ENCODE results near the gene PJVK.
A peak's percentile ranks its signal among the peaks of the same experiment; 100 is the strongest.

Gene PJVK

GRCh38 chr2:178506524-178506923 is 55.3 kb downstream of the PJVK start:
- no peak overlapping the region for H2BK12ac ChIP-seq (ENCODE audit: low read length in 2 of 2)
- no peaks in the 10 kb centered on the region for H3K27me3 ChIP-seq (ENCODE audit: control insufficient read depth in 1 of 2, insufficient read depth in 1 of 2, low read length in 2 of 2)
- H3K9me3 ChIP-seq (ENCODE audit: control insufficient read depth, low read length) = no peaks in the 10 kb centered on the region
- H3K36me3 ChIP-seq (ENCODE audit: control insufficient read depth in 1 of 2, insufficient read depth in 2 of 2, low read depth in 1 of 2, low read length in 2 of 2) = peaks cover 6 to 69% of the 10 kb centered on the region in 2 experiments
- no CpG with 5 or more reads among the region's 2 CpGs for WGBS
- no peak overlapping the region for H3K27ac ChIP-seq (ENCODE audit: low read length, poor library complexity, severe bottlenecking)
- no peak overlapping the region for H2AFZ ChIP-seq (ENCODE audit: low read depth, low read length)
- H3K4me1 ChIP-seq (ENCODE audit: control insufficient read depth, insufficient read depth, low read depth, low read length) = no peaks in the 10 kb centered on the region
- no peak overlapping the region for H2BK15ac ChIP-seq (ENCODE audit: low read depth, poor library complexity, severe bottlenecking)
- no peak for DNase-seq
- H3K23ac ChIP-seq (ENCODE audit: low read length in 2 of 2) = no peak overlapping the region
- H3K9ac ChIP-seq (ENCODE audit: low read length) = peak overlapping the region; percentile 12
- no peak overlapping the region for H4K91ac ChIP-seq (ENCODE audit: low read length)
- no peak overlapping the region for H3K4ac ChIP-seq (ENCODE audit: low read depth in 1 of 2, low read length in 2 of 2)
- no peak overlapping the region for H3K14ac ChIP-seq (ENCODE audit: low read length in 2 of 2)
- no peak overlapping the region for H3K18ac ChIP-seq (ENCODE audit: low read depth in 1 of 2, low read length in 2 of 2)
- H2BK5ac ChIP-seq (ENCODE audit: low read depth, low read length, poor library complexity, severe bottlenecking) = no peak overlapping the region
- H2BK120ac ChIP-seq (ENCODE audit: low read depth, low read length) = no peak overlapping the region
- H3K4me2 ChIP-seq (ENCODE audit: low read length, poor library complexity, severe bottlenecking) = no peak overlapping the region
- H3K4me3 ChIP-seq (ENCODE audit: insufficient read depth in 1 of 2, low read depth in 1 of 2, low read length in 2 of 2) = no peak overlapping the region
- peaks cover 13% of the 10 kb centered on the region for H3K79me1 ChIP-seq (replicated peaks; ENCODE audit: low read length, poor library complexity, severe bottlenecking)
- H2AK5ac ChIP-seq (ENCODE audit: low read length, severe bottlenecking) = no peak overlapping the region
- H4K8ac ChIP-seq (ENCODE audit: low read length) = no peak overlapping the region

GRCh38 chr2:178506949-178507348 is 55.8 kb downstream of the PJVK start:
- H2BK5ac ChIP-seq (ENCODE audit: low read depth, low read length, poor library complexity, severe bottlenecking) = no peak overlapping the region
- no peak overlapping the region for H2AK5ac ChIP-seq (ENCODE audit: low read length, severe bottlenecking)
- H3K14ac ChIP-seq (ENCODE audit: low read length in 2 of 2) = no peak overlapping the region
- H4K8ac ChIP-seq (ENCODE audit: low read length) = no peak overlapping the region
- no peak for DNase-seq
- H2BK120ac ChIP-seq (ENCODE audit: low read depth, low read length) = no peak overlapping the region
- H3K9me3 ChIP-seq (ENCODE audit: control insufficient read depth, low read length) = no peaks in the 10 kb centered on the region
- H3K4ac ChIP-seq (ENCODE audit: low read depth in 1 of 2, low read length in 2 of 2) = no peak overlapping the region
- no peak overlapping the region for H2BK15ac ChIP-seq (ENCODE audit: low read depth, poor library complexity, severe bottlenecking)
- H3K79me1 ChIP-seq (replicated peaks; ENCODE audit: low read length, poor library complexity, severe bottlenecking) = peaks cover 13% of the 10 kb centered on the region
- peaks cover 6 to 69% of the 10 kb centered on the region in 2 experiments for H3K36me3 ChIP-seq (ENCODE audit: control insufficient read depth in 1 of 2, insufficient read depth in 2 of 2, low read depth in 1 of 2, low read length in 2 of 2)
- H2AFZ ChIP-seq (ENCODE audit: low read depth, low read length) = no peak overlapping the region
- no peak overlapping the region for H2BK12ac ChIP-seq (ENCODE audit: low read length in 2 of 2)
- no peaks in the 10 kb centered on the region for H3K27me3 ChIP-seq (ENCODE audit: control insufficient read depth in 1 of 2, insufficient read depth in 1 of 2, low read length in 2 of 2)
- H3K4me2 ChIP-seq (ENCODE audit: low read length, poor library complexity, severe bottlenecking) = no peak overlapping the region
- no peak overlapping the region for H3K18ac ChIP-seq (ENCODE audit: low read depth in 1 of 2, low read length in 2 of 2)
- WGBS = 100% methylated on average over 1 of the region's 1 CpG
- no peak overlapping the region for H3K4me3 ChIP-seq (ENCODE audit: insufficient read depth in 1 of 2, low read depth in 1 of 2, low read length in 2 of 2)
- H3K23ac ChIP-seq (ENCODE audit: low read length in 2 of 2) = no peak overlapping the region
- H3K9ac ChIP-seq (ENCODE audit: low read length) = no peak overlapping the region
- H3K4me1 ChIP-seq (ENCODE audit: control insufficient read depth, insufficient read depth, low read depth, low read length) = no peaks in the 10 kb centered on the region
- no peak overlapping the region for H3K27ac ChIP-seq (ENCODE audit: low read length, poor library complexity, severe bottlenecking)
- no peak overlapping the region for H4K91ac ChIP-seq (ENCODE audit: low read length)

- Histone ChIP-seq H3K4me2 (ENCODE audit: low read length, poor library complexity, severe bottlenecking) (no peak overlapping the region), H2AFZ (ENCODE audit: low read depth, low read length) (no peak overlapping the region), H3K4me1 (ENCODE audit: control insufficient read depth, insufficient read depth, low read depth, low read length) (peaks cover 2% of the 10 kb centered on the region), H4K91ac (ENCODE audit: low read length) (no peak overlapping the region), H3K23ac (ENCODE audit: low read length in 2 of 2) (no peak overlapping the region), H2BK120ac (ENCODE audit: low read depth, low read length) (no peak overlapping the region), H3K14ac (ENCODE audit: low read length in 2 of 2) (no peak overlapping the region), H2BK12ac (ENCODE audit: low read length in 2 of 2) (no peak overlapping the region), H3K9me3 (ENCODE audit: control insufficient read depth, low read length) (no peaks in the 10 kb centered on the region), H4K8ac (ENCODE audit: low read length) (no peak overlapping the region), H3K4me3 (ENCODE audit: insufficient read depth in 1 of 2, low read depth in 1 of 2, low read length in 2 of 2) (no peak overlapping the region), H3K79me1 (replicated peaks; ENCODE audit: low read length, poor library complexity, severe bottlenecking) (peaks cover 13% of the 10 kb centered on the region), H2BK15ac (ENCODE audit: low read depth, poor library complexity, severe bottlenecking) (no peak overlapping the region), H3K36me3 (ENCODE audit: control insufficient read depth in 1 of 2, insufficient read depth in 2 of 2, low read depth in 1 of 2, low read length in 2 of 2) (peaks cover 6 to 57% of the 10 kb centered on the region in 2 experiments), H3K18ac (ENCODE audit: low read depth in 1 of 2, low read length in 2 of 2) (no peak overlapping the region), H3K4ac (ENCODE audit: low read depth in 1 of 2, low read length in 2 of 2) (no peak overlapping the region), H3K9ac (ENCODE audit: low read length) (no peak overlapping the region), H2AK5ac (ENCODE audit: low read length, severe bottlenecking) (no peak overlapping the region), H3K27me3 (ENCODE audit: control insufficient read depth in 1 of 2, insufficient read depth in 1 of 2, low read length in 2 of 2) (no peaks in the 10 kb centered on the region), H3K27ac (ENCODE audit: low read length, poor library complexity, severe bottlenecking) (no peak overlapping the region), H2BK5ac (ENCODE audit: low read depth, low read length, poor library complexity, severe bottlenecking) (no peak overlapping the region)
- WGBS = no CpG with 5 or more reads among the region's 2 CpGs
- DNase-seq = no peak
Observed at GRCh38 chr2:178508646-178509045, 57.5 kb downstream of the PJVK start.

- H2AK5ac ChIP-seq (ENCODE audit: low read length, severe bottlenecking) = no peak overlapping the region
- no peak overlapping the region for H3K18ac ChIP-seq (ENCODE audit: low read depth in 1 of 2, low read length in 2 of 2)
- peaks cover 13% of the 10 kb centered on the region for H3K79me1 ChIP-seq (replicated peaks; ENCODE audit: low read length, poor library complexity, severe bottlenecking)
- H3K27ac ChIP-seq (ENCODE audit: low read length, poor library complexity, severe bottlenecking) = no peak overlapping the region
- no peak overlapping the region for H3K4me2 ChIP-seq (ENCODE audit: low read length, poor library complexity, severe bottlenecking)
- H3K9ac ChIP-seq (ENCODE audit: low read length) = no peak overlapping the region
- H2AFZ ChIP-seq (ENCODE audit: low read depth, low read length) = no peak overlapping the region
- H3K36me3 ChIP-seq (ENCODE audit: control insufficient read depth in 1 of 2, insufficient read depth in 2 of 2, low read depth in 1 of 2, low read length in 2 of 2) = peaks cover 6 to 40% of the 10 kb centered on the region in 2 experiments
- no peaks in the 10 kb centered on the region for H3K9me3 ChIP-seq (ENCODE audit: control insufficient read depth, low read length)
- no peak overlapping the region for H4K91ac ChIP-seq (ENCODE audit: low read length)
- no peaks in the 10 kb centered on the region for H3K27me3 ChIP-seq (ENCODE audit: control insufficient read depth in 1 of 2, insufficient read depth in 1 of 2, low read length in 2 of 2)
- H2BK120ac ChIP-seq (ENCODE audit: low read depth, low read length) = no peak overlapping the region
- no peak overlapping the region for H4K8ac ChIP-seq (ENCODE audit: low read length)
- no peak overlapping the region for H2BK12ac ChIP-seq (ENCODE audit: low read length in 2 of 2)
- DNase-seq = no peak
- no peak overlapping the region for H3K14ac ChIP-seq (ENCODE audit: low read length in 2 of 2)
- no peak overlapping the region for H2BK5ac ChIP-seq (ENCODE audit: low read depth, low read length, poor library complexity, severe bottlenecking)
- no peak overlapping the region for H2BK15ac ChIP-seq (ENCODE audit: low read depth, poor library complexity, severe bottlenecking)
- peaks cover 2% of the 10 kb centered on the region for H3K4me1 ChIP-seq (ENCODE audit: control insufficient read depth, insufficient read depth, low read depth, low read length)
- 88% methylated on average over 5 of the region's 6 CpGs for WGBS
- no peak overlapping the region for H3K4me3 ChIP-seq (ENCODE audit: insufficient read depth in 1 of 2, low read depth in 1 of 2, low read length in 2 of 2)
- no peak overlapping the region for H3K23ac ChIP-seq (ENCODE audit: low read length in 2 of 2)
- H3K4ac ChIP-seq (ENCODE audit: low read depth in 1 of 2, low read length in 2 of 2) = no peak overlapping the region
Observed at GRCh38 chr2:178510384-178510783, 59.2 kb downstream of the PJVK start.
